Tibial nerve (tissue), 4 donors: ENCODE results near the gene AIF1. TPM values are rescaled to one million over a fixed set of nuclear protein-coding genes. Genes with fewer than 3 reads are reported as not detected.

Experiments
- DNase-seq, 2 donors: peaks; one replicate each; pipeline ENCODE4 v3.0.0-alpha.2; 2019; ENCODE audit warnings: low spot score in 2 of 2
- H3K27ac ChIP-seq, 4 donors: fragments of 200-600 bp; sonication (generic) in 3 of 4; one replicate each; pipeline ENCODE4 v1.5.1; 2017 to 2019; ENCODE audit warnings: mild to moderate bottlenecking in 1 of 4
- H3K27me3 ChIP-seq, 2 donors: fragments of 200-600 bp; sonication (generic) in 1 of 2; one replicate each; pipeline versions ENCODE4 v1.5.1 to v1.6.0; 2017 to 2019
- H3K36me3 ChIP-seq, 3 donors: fragments of 200-600 bp; sonication (generic); one replicate each; pipeline ENCODE4 v1.5.1; 2018 to 2019
- H3K4me1 ChIP-seq, 4 donors: fragments of 200-600 bp; sonication (generic) in 3 of 4; one replicate each; pipeline ENCODE4 v1.5.1; 2017 to 2019
- H3K4me3 ChIP-seq, 4 donors: fragments of 200-600 bp; sonication (generic) in 3 of 4; one replicate each; pipeline ENCODE4 v1.5.1; 2017 to 2019; ENCODE audit warnings: mild to moderate bottlenecking in 1 of 4, moderate library complexity in 1 of 4
- H3K9me3 ChIP-seq, 4 donors: fragments of 200-600 bp; sonication (generic) in 3 of 4; one replicate each; pipeline ENCODE4 v1.5.1; 2017 to 2019
- EP300 ChIP-seq, 2 donors: sonication (generic); formaldehyde crosslinking; IDR thresholded peaks; one replicate each; pipeline ENCODE4 v1.6.1; 2017; ENCODE audit warnings: antibody characterized with exemption in 2 of 2, mild to moderate bottlenecking in 1 of 2
- POLR2A ChIP-seq, 2 donors: fragments of 450-650 bp; IDR thresholded peaks; one replicate each; pipeline ENCODE4 v1.6.1; 2017; ENCODE audit warnings: antibody characterized with exemption in 2 of 2, mild to moderate bottlenecking in 2 of 2, moderate library complexity in 2 of 2
- WGBS, 2 donors: methylation state at CpG; one replicate each; pipeline ENCODE4 v1.1.5; 2018; 5-methylcytosine and 5-hydroxymethylcytosine counted together
- small RNA-seq: library from RNA; depleted of rRNA; stranded (forward); fragments of <200 nt; gene quantifications from one replicate; pipeline ENCODE3, GENCODE V24; 2016
- total RNA-seq, 4 donors: library from RNA; depleted of rRNA; stranded (reverse); fragments of >200 nt; gene quantifications; one replicate each; pipeline ENCODE4 v1.1.0, GENCODE V29; 2016
- TF ChIP-seq, protein P1 (sequence below), 5 experiments: fragments of 200-600 bp in 3 of 5; fragments of 450-650 bp in 2 of 5; sonication (generic) in 3 of 5; IDR thresholded peaks; one replicate each; pipeline ENCODE4 v1.5.1; 2016 to 2019; ENCODE audit warnings: antibody characterized with exemption in 5 of 5, mild to moderate bottlenecking in 3 of 5, moderate library complexity in 2 of 5

AIF1 gene
- total RNA-seq, 4 donors from 2014 or later, result 27.1 to 66.3 (median 50.4) TPM

DNA sequence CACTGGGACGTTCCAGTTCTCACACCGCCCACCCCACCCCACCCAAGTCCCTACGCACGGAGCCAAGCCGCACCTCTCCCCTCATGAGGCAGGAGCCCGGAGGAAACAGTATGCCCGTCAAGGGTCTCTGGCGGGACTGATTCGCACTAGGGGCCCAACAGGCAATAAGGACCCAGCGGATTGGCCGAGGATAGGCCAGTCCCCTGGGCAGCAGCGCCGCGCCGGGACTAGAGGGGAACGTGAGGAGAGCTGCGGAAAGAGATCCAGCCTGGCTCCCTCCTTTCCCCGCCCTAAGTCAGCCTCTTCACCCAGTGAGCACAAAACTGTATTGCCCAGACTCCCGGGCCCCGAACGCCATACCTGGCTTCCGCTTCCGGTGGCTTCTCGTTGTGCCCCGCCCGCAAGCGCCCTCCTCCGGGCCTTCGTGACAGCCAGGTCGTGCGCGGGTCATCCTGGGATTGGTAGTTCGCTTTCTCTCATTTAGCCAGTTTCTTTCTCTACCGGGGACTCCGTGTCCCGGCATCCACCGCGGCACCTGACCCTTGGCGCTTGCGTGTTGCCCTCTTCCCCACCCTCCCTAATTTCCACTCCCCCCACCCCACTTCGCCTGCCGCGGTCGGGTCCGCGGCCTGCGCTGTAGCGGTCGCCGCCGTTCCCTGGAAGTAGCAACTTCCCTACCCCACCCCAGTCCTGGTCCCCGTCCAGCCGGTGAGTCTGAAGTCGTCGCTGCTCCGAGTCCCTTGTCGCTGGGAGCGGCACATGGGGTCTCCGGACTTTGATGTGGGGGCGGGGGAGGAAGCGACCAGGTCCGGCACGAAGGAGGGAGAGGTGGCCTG, 50.7 kb downstream of the AIF1 start, which contains the start of gene CSNK2B:
TSS of gene CSNK2B (plus strand) at position 580 of the 836 bp plus-strand sequence. CDS start 752 bp downstream, outside the sequence.
- no peaks in the 10 kb centered on the region for H3K9me3 ChIP-seq
- TF ChIP-seq, protein P1, sequence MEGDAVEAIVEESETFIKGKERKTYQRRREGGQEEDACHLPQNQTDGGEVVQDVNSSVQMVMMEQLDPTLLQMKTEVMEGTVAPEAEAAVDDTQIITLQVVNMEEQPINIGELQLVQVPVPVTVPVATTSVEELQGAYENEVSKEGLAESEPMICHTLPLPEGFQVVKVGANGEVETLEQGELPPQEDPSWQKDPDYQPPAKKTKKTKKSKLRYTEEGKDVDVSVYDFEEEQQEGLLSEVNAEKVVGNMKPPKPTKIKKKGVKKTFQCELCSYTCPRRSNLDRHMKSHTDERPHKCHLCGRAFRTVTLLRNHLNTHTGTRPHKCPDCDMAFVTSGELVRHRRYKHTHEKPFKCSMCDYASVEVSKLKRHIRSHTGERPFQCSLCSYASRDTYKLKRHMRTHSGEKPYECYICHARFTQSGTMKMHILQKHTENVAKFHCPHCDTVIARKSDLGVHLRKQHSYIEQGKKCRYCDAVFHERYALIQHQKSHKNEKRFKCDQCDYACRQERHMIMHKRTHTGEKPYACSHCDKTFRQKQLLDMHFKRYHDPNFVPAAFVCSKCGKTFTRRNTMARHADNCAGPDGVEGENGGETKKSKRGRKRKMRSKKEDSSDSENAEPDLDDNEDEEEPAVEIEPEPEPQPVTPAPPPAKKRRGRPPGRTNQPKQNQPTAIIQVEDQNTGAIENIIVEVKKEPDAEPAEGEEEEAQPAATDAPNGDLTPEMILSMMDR (IDR thresholded peaks at IDR 0.05), result peak in 1 of 5 experiments; percentile 34
- TF ChIP-seq EP300 (IDR thresholded peaks at IDR 0.05), result peak; percentile 94 to 95
- TF ChIP-seq POLR2A (IDR thresholded peaks at IDR 0.05), result peak; percentile 73 to 86
- peak within 1 kb of the TSS; percentile 67 to 93 (median 87) for H3K4me3 ChIP-seq
- peak; percentile 97 to 98 for DNase-seq
- WGBS, 2 donors, result 0% methylated on average over 63 of the region's 63 CpGs
- H3K4me1 ChIP-seq, result peaks cover 0 to 64% (median 26%) of the 10 kb centered on the region in 4 donors
- H3K27ac ChIP-seq, result peak within 1 kb of the TSS; percentile 60 to 99 (median 96)
- H3K36me3 ChIP-seq, result peaks cover 8 to 61% (median 23%) of the 10 kb centered on the region in 3 donors
- H3K27me3 ChIP-seq, result no peaks in the 10 kb centered on the region

DNA sequence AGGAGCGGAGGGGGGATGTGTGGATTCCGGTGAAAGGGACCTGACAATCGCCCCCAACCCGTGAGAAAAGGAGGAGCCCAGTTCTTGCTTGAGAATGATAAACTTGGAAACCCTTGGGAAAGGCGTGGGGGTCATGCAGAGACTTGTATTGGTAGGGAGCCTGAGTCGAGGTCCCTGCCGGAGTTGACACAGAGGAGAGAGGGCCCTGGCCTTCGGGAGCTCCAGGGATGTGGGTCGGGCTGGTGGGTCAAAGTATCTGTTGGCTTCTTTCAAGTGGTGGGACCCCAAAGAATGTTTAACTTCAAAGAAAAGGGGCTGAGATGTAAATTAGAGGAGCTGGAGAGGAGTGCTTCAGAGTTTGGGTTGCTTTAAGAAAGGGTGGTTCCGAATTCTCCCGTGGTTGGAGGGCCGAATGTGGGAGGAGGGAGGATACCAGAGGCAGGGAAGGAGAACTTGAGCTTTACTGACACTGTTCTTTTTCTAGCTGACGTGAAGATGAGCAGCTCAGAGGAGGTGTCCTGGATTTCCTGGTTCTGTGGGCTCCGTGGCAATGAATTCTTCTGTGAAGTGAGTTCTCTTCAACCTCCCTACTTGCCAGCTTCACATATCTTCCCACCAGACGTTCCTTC, 51.4 kb downstream of the AIF1 start:
- Histone ChIP-seq H3K9me3 (no peaks in the 10 kb centered on the region), H3K36me3 (peaks cover 8 to 68% (median 31%) of the 10 kb centered on the region in 3 donors), H3K4me1 (peaks cover 0 to 57% (median 24%) of the 10 kb centered on the region in 4 donors), H3K27ac (peak overlapping the region; percentile 60 to 99 (median 96)), H3K4me3 (peak overlapping the region; percentile 67 to 93 (median 87)), H3K27me3 (no peaks in the 10 kb centered on the region)
- TF ChIP-seq POLR2A (IDR thresholded peaks at IDR 0.05), result no peak
- TF ChIP-seq, protein P1 (IDR thresholded peaks at IDR 0.05), result no peak
- TF ChIP-seq EP300 (IDR thresholded peaks at IDR 0.05), result no peak
- no peak for DNase-seq
- WGBS, 2 donors, result 2 to 4% methylated on average over 15 of the region's 15 CpGs

Small RNAs within 50 kb of the gene (small RNA-seq; reads per million reads assigned to genes)
- not detected for gene MIR6832
- not detected for gene RF00019
- gene SNORA38, result 5.1 reads per million, percentile 84 among the genes with 10 or more reads in this experiment
- not detected for gene UQCRHP1

Other genes starting within 250 kb of the AIF1 start
- gene MICA, start 211.6 kb upstream of the AIF1 start, total RNA-seq, result 10 to 100 TPM; 15.9 to 28.3 (median 23.7) TPM
- 1 to 10 TPM; 1.0 to 8.0 (median 4.1) TPM for gene MICB, start 117.1 kb upstream of the AIF1 start, total RNA-seq
- not detected for gene MCCD1, start 86.3 kb upstream of the AIF1 start, total RNA-seq
- 100 to 1,000 TPM; 306 to 436 (median 358) TPM for gene DDX39B, start 73.2 kb upstream of the AIF1 start, total RNA-seq
- gene ATP6V1G2, start 68.6 kb upstream of the AIF1 start, total RNA-seq, result 1 to 10 TPM in 3 of 4 donors, under 1 TPM in 1; 0.60 to 3.8 (median 2.2) TPM
- 10 to 100 TPM; 26.2 to 30.2 (median 27.7) TPM for gene NFKBIL1, start 67.6 kb upstream of the AIF1 start, total RNA-seq
- not detected for gene LTA, start 42.9 kb upstream of the AIF1 start, total RNA-seq
- not detected for gene TNF, start 39.7 kb upstream of the AIF1 start, total RNA-seq
- not detected for gene LTB, start 32.8 kb upstream of the AIF1 start, total RNA-seq
- gene LST1, start 29.0 kb upstream of the AIF1 start, total RNA-seq, result 10 to 100 TPM; 15.7 to 86.5 (median 20.8) TPM
- gene NCR3, start 22.2 kb upstream of the AIF1 start, total RNA-seq, result not detected
- 100 to 1,000 TPM in 2 of 4 donors, 10 to 100 TPM in 2; 71.4 to 113 (median 88.0) TPM for gene PRRC2A, start 5.5 kb downstream of the AIF1 start, total RNA-seq
- 100 to 1,000 TPM; 189 to 228 (median 210) TPM for gene BAG6, start 37.4 kb downstream of the AIF1 start, total RNA-seq
- gene APOM, start 40.7 kb downstream of the AIF1 start, total RNA-seq, result 1 to 10 TPM in 1 of 4 donors, under 1 TPM in 2, not detected in 1; 0.63 to 2.0 (median 0.90) TPM
- 10 to 100 TPM; 13.8 to 23.3 (median 20.5) TPM for gene C6orf47, start 45.5 kb downstream of the AIF1 start, total RNA-seq
- 10 to 100 TPM; 18.8 to 30.0 (median 26.5) TPM for gene GPANK1, start 49.8 kb downstream of the AIF1 start, total RNA-seq
- 100 to 1,000 TPM; 183 to 207 (median 188) TPM for gene CSNK2B, start 50.8 kb downstream of the AIF1 start, total RNA-seq
- 10 to 100 TPM in 2 of 4 donors, 1 to 10 TPM in 2; 7.6 to 13.0 (median 9.8) TPM for gene LY6G5B, start 54.7 kb downstream of the AIF1 start, total RNA-seq
- under 1 TPM in 1 of 4 donors, not detected in 3; 0.84 TPM for gene LY6G5C, start 65.8 kb downstream of the AIF1 start, total RNA-seq
- 10 to 100 TPM; 37.1 to 62.1 (median 49.9) TPM for gene ABHD16A, start 88.1 kb downstream of the AIF1 start, total RNA-seq
- gene LY6G6F, start 91.6 kb downstream of the AIF1 start, total RNA-seq, result not detected
- gene LY6G6D, start 100.1 kb downstream of the AIF1 start, total RNA-seq, result not detected
- gene LY6G6C, start 106.5 kb downstream of the AIF1 start, total RNA-seq, result not detected
- gene MPIG6B, start 108.1 kb downstream of the AIF1 start, total RNA-seq, result not detected
- gene DDAH2, start 114.1 kb downstream of the AIF1 start, total RNA-seq, result 100 to 1,000 TPM; 134 to 193 (median 166) TPM
- gene CLIC1, start 121.3 kb downstream of the AIF1 start, total RNA-seq, result 100 to 1,000 TPM; 216 to 341 (median 246) TPM
- gene MSH5, start 124.8 kb downstream of the AIF1 start, total RNA-seq, result 10 to 100 TPM; 12.2 to 25.5 (median 18.4) TPM
- 1 to 10 TPM in 3 of 4 donors, not detected in 1; 1.5 to 5.5 (median 4.8) TPM for gene SAPCD1, start 147.4 kb downstream of the AIF1 start, total RNA-seq
- under 1 TPM; 0.21 to 0.66 (median 0.35) TPM for gene VWA7, start 162.1 kb downstream of the AIF1 start, total RNA-seq
- 10 to 100 TPM; 40.8 to 58.6 (median 50.1) TPM for gene VARS1, start 180.5 kb downstream of the AIF1 start, total RNA-seq
- gene LSM2, start 191.7 kb downstream of the AIF1 start, total RNA-seq, result 10 to 100 TPM; 23.9 to 31.8 (median 28.4) TPM
- gene HSPA1L, start 200.0 kb downstream of the AIF1 start, total RNA-seq, result 1 to 10 TPM in 2 of 4 donors, under 1 TPM in 2; 0.20 to 2.4 (median 1.2) TPM
- gene HSPA1A, start 200.3 kb downstream of the AIF1 start, total RNA-seq, result 100 to 1,000 TPM; 170 to 304 (median 221) TPM
- gene HSPA1B, start 212.5 kb downstream of the AIF1 start, total RNA-seq, result 100 to 1,000 TPM; 134 to 186 (median 168) TPM
- 10 to 100 TPM; 25.8 to 44.6 (median 33.8) TPM for gene NEU1, start 247.6 kb downstream of the AIF1 start, total RNA-seq